ENCODE results near the gene THAP5.

The THAP5 gene

GRCh38 chr7:108535257-108535656 is 34.2 kb downstream of the THAP5 start:
- no peak for DNase-seq (ENCODE audit: low read depth in 2 of 2)

GRCh38 chr7:108533712-108534111 is 35.8 kb downstream of the THAP5 start:
- DNase-seq (ENCODE audit: low read depth in 2 of 2) = no peak

- no peak for DNase-seq (ENCODE audit: low read depth in 2 of 2)
Measured at GRCh38 chr7:108529341-108529740, 40.2 kb downstream of the THAP5 start.

GRCh38 chr7:108528183-108528712 is 41.3 kb downstream of the THAP5 start:
- DNase-seq (ENCODE audit: low read depth in 2 of 2) = no peak

- no peak for DNase-seq (ENCODE audit: low read depth in 2 of 2)
Measured at GRCh38 chr7:108526768-108527017, 42.8 kb downstream of the THAP5 start.

- peak; percentile 99 to 100 for DNase-seq (ENCODE audit: low read depth in 2 of 2)
Measured at GRCh38 chr7:108525985-108526767, 43.3 kb downstream of the THAP5 start, which contains the start of gene PNPLA8. Gene PNPLA8, minus strand, starts transcription at chr7:108526135. Its CDS starts 10,644 bp downstream, at chr7:108515491.

- no peak for DNase-seq (ENCODE audit: low read depth in 2 of 2)
Measured at GRCh38 chr7:108525327-108525984, 44.0 kb downstream of the THAP5 start.

- no peak for DNase-seq (ENCODE audit: low read depth in 2 of 2)
Measured at GRCh38 chr7:108522780-108523179, 46.7 kb downstream of the THAP5 start.

GRCh38 chr7:108517951-108518350 is 51.6 kb downstream of the THAP5 start:
- no peak for DNase-seq (ENCODE audit: low read depth in 2 of 2)

- no peak for DNase-seq (ENCODE audit: low read depth in 2 of 2)
Measured at GRCh38 chr7:108515630-108516029, 53.9 kb downstream of the THAP5 start.

GRCh38 chr7:108515013-108515412 is 54.5 kb downstream of the THAP5 start:
- DNase-seq (ENCODE audit: low read depth in 2 of 2) = no peak

Data from stimulated activated CD4-positive, alpha-beta T cell treated with anti-CD3 and anti-CD28 coated beads, Interleukin-1b, Interleukin-23, amount 100 ng/mL, for 4 hours (primary cell).